Fibroblast of the aortic adventitia (primary cell): Measurements from ENCODE around the gene G3BP1. TPM values are rescaled to one million over a fixed set of nuclear protein-coding genes. Genes with fewer than 3 reads are reported as not detected.
"Not testable (repeated sequence)": the region's sequence is repeated elsewhere in the genome, so short reads cannot be mapped to it uniquely, and the experiment has no call there.

ENCODE experiments used
- DNase-seq: peaks from one replicate; pipeline ENCODE4 v3.0.0-alpha.2; 2010; ENCODE audit warnings: low read depth
- H3K4me3 ChIP-seq: 2 replicates; pipeline ENCODE4 v1.5.1; 2011; ENCODE audit warnings: low read depth, mild to moderate bottlenecking, control low read depth, low read length, moderate library complexity
- total RNA-seq: library from RNA; depleted of rRNA; stranded (reverse); fragments of >200 nt; gene quantifications from 2 replicates; pipeline ENCODE4 v1.2.3, GENCODE V29; 2012; ENCODE audit warnings: low replicate concordance
- TF ChIP-seq, protein P1 (sequence below): IDR thresholded peaks from 2 replicates; pipeline ENCODE4 v1.5.1; 2011; ENCODE audit warnings: mild to moderate bottlenecking, low read length, control low read depth, inconsistent platforms; ENCODE audit not compliant: insufficient read depth

G3BP1 gene
- total RNA-seq, 1 donor: 239 TPM

- DNase-seq: no peak
- TF ChIP-seq, protein P1, sequence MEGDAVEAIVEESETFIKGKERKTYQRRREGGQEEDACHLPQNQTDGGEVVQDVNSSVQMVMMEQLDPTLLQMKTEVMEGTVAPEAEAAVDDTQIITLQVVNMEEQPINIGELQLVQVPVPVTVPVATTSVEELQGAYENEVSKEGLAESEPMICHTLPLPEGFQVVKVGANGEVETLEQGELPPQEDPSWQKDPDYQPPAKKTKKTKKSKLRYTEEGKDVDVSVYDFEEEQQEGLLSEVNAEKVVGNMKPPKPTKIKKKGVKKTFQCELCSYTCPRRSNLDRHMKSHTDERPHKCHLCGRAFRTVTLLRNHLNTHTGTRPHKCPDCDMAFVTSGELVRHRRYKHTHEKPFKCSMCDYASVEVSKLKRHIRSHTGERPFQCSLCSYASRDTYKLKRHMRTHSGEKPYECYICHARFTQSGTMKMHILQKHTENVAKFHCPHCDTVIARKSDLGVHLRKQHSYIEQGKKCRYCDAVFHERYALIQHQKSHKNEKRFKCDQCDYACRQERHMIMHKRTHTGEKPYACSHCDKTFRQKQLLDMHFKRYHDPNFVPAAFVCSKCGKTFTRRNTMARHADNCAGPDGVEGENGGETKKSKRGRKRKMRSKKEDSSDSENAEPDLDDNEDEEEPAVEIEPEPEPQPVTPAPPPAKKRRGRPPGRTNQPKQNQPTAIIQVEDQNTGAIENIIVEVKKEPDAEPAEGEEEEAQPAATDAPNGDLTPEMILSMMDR: no peak
- no peak overlapping the region for H3K4me3 ChIP-seq
Observed at GRCh38 chr5:151846765-151847164, 75.0 kb downstream of the G3BP1 start.

GRCh38 chr5:151847871-151848270 lies 76.1 kb downstream of the G3BP1 start:
- no peak overlapping the region for H3K4me3 ChIP-seq

DNA sequence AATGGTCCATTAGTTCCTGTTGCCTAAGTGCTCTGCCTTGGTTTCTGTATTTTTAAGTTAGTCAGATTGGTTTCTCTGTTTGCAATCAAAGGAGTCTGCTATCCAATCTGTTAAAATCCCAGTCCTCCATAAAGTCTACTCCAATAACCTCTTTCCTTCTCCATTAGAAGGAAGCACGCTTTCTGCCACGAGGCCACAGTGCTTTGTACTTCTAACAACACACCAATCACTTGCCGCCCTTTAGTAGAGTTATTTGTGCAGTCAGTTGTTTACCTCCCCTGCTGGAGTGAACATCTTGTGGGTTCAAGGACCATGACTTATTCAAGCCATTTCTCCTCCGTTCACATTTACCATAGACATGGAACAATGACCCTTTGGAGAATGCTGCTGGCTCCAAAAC lies 83.9 kb downstream of the G3BP1 start:
- no peak overlapping the region for H3K4me3 ChIP-seq
- no peak for DNase-seq
- TF ChIP-seq, protein P1: no peak

More at GRCh38 chr5:151847871-151848270, 76.1 kb downstream of the G3BP1 start:
- TF ChIP-seq, protein P1: no peak
- no peak for DNase-seq

DNA sequence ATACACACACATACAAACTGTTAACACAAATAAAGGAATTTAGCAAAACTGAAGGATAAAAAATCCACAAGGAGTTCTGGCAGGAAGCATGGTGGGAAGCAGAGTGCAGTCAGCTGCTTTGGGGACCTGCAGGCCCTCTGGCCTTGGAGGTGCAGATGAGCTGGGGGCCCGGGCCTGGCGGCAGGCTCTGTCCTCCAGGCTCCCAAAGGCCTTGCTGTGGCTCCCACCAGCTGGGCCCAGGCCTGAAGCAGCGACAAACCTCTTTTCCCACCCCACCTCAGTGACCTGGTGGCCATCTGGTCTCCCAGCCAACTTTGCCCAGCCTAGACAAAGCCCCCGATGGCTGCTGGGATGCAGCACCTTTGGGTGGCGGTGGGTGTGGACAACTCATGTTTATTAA lies 85.1 kb downstream of the G3BP1 start:
- H3K4me3 ChIP-seq: no peak overlapping the region
- TF ChIP-seq, protein P1: no peak
- no peak for DNase-seq

DNA sequence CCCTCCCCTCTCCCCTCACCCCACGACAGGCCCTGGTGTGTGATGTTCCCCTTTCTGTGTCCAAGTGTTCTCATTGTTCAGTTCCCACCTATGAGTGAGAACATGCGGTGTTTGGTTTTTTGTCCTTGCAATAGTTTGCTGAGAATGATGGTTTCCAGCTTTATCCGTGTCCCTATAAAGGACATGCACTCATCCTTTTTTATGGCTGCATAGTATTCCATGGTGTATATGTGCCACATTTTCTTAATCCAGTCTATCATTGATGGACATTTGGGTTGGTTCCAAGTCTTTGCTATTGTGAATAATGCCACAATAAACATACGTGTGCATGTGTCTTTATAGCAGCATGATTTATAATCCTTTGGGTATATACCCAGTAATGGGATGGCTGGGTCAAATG lies 89.1 kb downstream of the G3BP1 start:
- DNase-seq: not testable (repeated sequence)

More for the DNA sequence above, 89.1 kb downstream of the G3BP1 start:
- H3K4me3 ChIP-seq: not testable (repeated sequence)

Other genes starting within 250 kb of the G3BP1 start
- gene FAT2, start 180.6 kb upstream of the G3BP1 start, total RNA-seq: 0.08 TPM in 1 of 2 replicates, not detected in the other
- 1,011 and 5,653 TPM in 2 replicates for gene SPARC, start 85.0 kb upstream of the G3BP1 start, total RNA-seq
- 28.6 and 66.6 TPM in 2 replicates for gene ATOX1, start 13.3 kb upstream of the G3BP1 start, total RNA-seq
- gene GLRA1, start 152.9 kb downstream of the G3BP1 start, total RNA-seq: not detected in 2 replicates